Stimulated activated CD4-positive, alpha-beta T cell treated with anti-CD3 and anti-CD28 coated beads, Interleukin-4, amount 100 ng/mL, for 4 hours (primary cell): ENCODE results near the gene GGNBP2.

ENCODE experiments used
- DNase-seq, 2 experiments: peaks; one replicate each; pipeline ENCODE4 v3.0.0-alpha.2; 2020

GGNBP2 gene

GRCh38 chr17:36632916-36633771 is 88.4 kb downstream of the GGNBP2 start:
- no peak for DNase-seq
